Measurements from ENCODE around the gene SV2B. TPM values are rescaled to one million over a fixed set of nuclear protein-coding genes. Genes with fewer than 3 reads are reported as not detected.

The SV2B gene
- total RNA-seq, 1 experiment from 2014 or later: 1.4 TPM

- no peak for TF ChIP-seq MXD4 (CRISPR knock-in tag; IDR thresholded peaks at IDR 0.05; ENCODE audit: borderline replicate concordance)
- H3K4me3 Mint-ChIP-seq: no peak overlapping the region
Observed at GRCh38 chr15:91222052-91222451, 122.0 kb downstream of the SV2B start.

DNA sequence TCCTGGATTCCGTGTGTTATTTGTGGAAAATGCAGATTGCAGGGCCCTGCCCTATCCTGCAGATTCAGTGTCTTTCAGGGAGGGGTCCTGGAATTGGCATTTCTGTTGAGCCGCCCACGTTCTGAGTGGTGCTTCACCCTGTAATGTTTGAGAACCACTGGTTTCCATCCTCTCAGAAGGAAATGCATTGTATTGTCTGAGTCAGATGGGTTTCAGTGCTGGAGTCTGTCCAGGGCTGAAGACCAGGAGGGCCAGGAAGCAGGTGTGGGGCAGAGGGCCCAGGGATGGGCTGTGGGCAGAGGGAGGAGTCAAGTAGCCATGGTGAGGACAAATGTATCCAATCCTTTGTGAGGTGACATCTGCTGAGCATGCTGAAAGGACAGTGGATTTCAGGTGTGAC, 123.8 kb downstream of the SV2B start:
- ChIA-PET POLR2A (no interaction called here), CTCF (interaction anchor here (0.9 to 1.3 kb wide), 6 partner anchors 12 to 266 kb away, joined by 3 to 18 read pairs (median 4); partner anchors contain the start of gene SV2B)
- H3K4me3 Mint-ChIP-seq: no peak overlapping the region
- no peaks in the 10 kb centered on the region for H3K27me3 Mint-ChIP-seq (ENCODE audit: low read depth)
- DNase-seq (ENCODE audit: low spot score) (no peak), ATAC-seq (no peak)
- H3K4me1 Mint-ChIP-seq: peaks cover 16% of the 10 kb centered on the region
- H3K9me3 Mint-ChIP-seq: no peaks in the 10 kb centered on the region
- TF ChIP-seq CREM (CRISPR knock-in tag; IDR thresholded peaks at IDR 0.05) (no peak), MXD4 (CRISPR knock-in tag; IDR thresholded peaks at IDR 0.05; ENCODE audit: borderline replicate concordance) (no peak), ZNF121 (CRISPR knock-in tag; IDR thresholded peaks at IDR 0.05) (no peak), MYBL2 (CRISPR knock-in tag; IDR thresholded peaks at IDR 0.05) (no peak), EMX1 (CRISPR knock-in tag; IDR thresholded peaks at IDR 0.05) (no peak), MLX (CRISPR knock-in tag; IDR thresholded peaks at IDR 0.05) (no peak), ATF1 (CRISPR knock-in tag; IDR thresholded peaks at IDR 0.05) (no peak), RELA (CRISPR knock-in tag; IDR thresholded peaks at IDR 0.05; ENCODE audit: borderline replicate concordance) (no peak), ETV6 (CRISPR knock-in tag; IDR thresholded peaks at IDR 0.05) (no peak), OVOL2 (CRISPR knock-in tag; IDR thresholded peaks at IDR 0.05; ENCODE audit: borderline replicate concordance) (no peak), FOXJ3 (CRISPR knock-in tag; IDR thresholded peaks at IDR 0.05; ENCODE audit: borderline replicate concordance) (no peak), SOX15 (CRISPR knock-in tag; IDR thresholded peaks at IDR 0.05) (no peak)
- TF ChIP-seq, protein P1, sequence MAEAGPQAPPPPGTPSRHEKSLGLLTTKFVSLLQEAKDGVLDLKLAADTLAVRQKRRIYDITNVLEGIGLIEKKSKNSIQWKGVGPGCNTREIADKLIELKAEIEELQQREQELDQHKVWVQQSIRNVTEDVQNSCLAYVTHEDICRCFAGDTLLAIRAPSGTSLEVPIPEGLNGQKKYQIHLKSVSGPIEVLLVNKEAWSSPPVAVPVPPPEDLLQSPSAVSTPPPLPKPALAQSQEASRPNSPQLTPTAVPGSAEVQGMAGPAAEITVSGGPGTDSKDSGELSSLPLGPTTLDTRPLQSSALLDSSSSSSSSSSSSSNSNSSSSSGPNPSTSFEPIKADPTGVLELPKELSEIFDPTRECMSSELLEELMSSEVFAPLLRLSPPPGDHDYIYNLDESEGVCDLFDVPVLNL (CRISPR knock-in tag; IDR thresholded peaks at IDR 0.05; ENCODE audit: borderline replicate concordance, low read depth): no peak
- TF ChIP-seq, protein P2, sequence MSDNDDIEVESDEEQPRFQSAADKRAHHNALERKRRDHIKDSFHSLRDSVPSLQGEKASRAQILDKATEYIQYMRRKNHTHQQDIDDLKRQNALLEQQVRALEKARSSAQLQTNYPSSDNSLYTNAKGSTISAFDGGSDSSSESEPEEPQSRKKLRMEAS (CRISPR knock-in tag; IDR thresholded peaks at IDR 0.05): no peak
- TF ChIP-seq, protein P3, sequence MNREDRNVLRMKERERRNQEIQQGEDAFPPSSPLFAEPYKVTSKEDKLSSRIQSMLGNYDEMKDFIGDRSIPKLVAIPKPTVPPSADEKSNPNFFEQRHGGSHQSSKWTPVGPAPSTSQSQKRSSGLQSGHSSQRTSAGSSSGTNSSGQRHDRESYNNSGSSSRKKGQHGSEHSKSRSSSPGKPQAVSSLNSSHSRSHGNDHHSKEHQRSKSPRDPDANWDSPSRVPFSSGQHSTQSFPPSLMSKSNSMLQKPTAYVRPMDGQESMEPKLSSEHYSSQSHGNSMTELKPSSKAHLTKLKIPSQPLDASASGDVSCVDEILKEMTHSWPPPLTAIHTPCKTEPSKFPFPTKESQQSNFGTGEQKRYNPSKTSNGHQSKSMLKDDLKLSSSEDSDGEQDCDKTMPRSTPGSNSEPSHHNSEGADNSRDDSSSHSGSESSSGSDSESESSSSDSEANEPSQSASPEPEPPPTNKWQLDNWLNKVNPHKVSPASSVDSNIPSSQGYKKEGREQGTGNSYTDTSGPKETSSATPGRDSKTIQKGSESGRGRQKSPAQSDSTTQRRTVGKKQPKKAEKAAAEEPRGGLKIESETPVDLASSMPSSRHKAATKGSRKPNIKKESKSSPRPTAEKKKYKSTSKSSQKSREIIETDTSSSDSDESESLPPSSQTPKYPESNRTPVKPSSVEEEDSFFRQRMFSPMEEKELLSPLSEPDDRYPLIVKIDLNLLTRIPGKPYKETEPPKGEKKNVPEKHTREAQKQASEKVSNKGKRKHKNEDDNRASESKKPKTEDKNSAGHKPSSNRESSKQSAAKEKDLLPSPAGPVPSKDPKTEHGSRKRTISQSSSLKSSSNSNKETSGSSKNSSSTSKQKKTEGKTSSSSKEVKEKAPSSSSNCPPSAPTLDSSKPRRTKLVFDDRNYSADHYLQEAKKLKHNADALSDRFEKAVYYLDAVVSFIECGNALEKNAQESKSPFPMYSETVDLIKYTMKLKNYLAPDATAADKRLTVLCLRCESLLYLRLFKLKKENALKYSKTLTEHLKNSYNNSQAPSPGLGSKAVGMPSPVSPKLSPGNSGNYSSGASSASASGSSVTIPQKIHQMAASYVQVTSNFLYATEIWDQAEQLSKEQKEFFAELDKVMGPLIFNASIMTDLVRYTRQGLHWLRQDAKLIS (CRISPR knock-in tag; IDR thresholded peaks at IDR 0.05; ENCODE audit: borderline replicate concordance): no peak
- H3K36me3 Mint-ChIP-seq: no peaks in the 10 kb centered on the region
- H3K27ac Mint-ChIP-seq: no peak overlapping the region

More at GRCh38 chr15:91222052-91222451, 122.0 kb downstream of the SV2B start:
- no peak overlapping the region for H3K27ac Mint-ChIP-seq
- DNase-seq (ENCODE audit: low spot score) (no peak), ATAC-seq (no peak)
- H3K4me1 Mint-ChIP-seq: peaks cover 12% of the 10 kb centered on the region
- POLR2A ChIA-PET: no interaction called here
- CTCF ChIA-PET: interaction anchor here (1.5 kb wide), 1 partner anchor 47 kb away, joined by 3 read pairs; no protein-coding TSS in a partner anchor
- no peaks in the 10 kb centered on the region for H3K36me3 Mint-ChIP-seq
- H3K27me3 Mint-ChIP-seq (ENCODE audit: low read depth): no peaks in the 10 kb centered on the region
- H3K9me3 Mint-ChIP-seq: no peaks in the 10 kb centered on the region

DNA sequence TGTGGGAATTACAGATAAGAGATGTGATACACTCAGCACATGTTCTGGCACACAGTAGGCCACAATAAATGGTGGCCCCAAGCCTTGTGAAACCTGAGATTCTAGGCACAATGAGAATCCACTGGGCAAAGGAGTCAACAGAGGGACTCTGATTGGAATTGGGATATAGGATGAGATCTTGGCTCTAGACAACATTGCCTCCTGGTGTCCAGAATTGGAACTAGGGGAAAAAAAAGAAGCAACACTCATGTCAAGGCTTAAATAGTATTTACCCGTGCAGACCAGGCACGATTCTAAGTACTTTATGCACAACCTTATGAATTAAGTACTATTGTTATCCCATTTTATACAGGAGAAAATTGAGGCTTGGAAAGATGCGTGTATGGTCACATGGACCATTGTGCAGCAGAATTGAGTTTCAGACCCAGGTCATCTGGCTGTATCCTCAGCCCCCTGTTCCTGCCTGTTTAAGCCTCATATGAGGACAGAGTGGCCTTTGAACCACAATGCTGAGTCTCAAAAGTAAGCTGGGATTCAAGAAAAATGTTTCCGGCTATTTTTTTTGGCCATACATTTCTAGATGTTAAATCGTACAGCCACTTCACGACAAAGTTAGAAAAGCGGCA, 124.8 kb downstream of the SV2B start:
- no peak for DNase-seq (ENCODE audit: low spot score)
- Mint-ChIP-seq H3K4me3 (no peak overlapping the region), H3K9me3 (no peaks in the 10 kb centered on the region), H3K27me3 (ENCODE audit: low read depth) (no peaks in the 10 kb centered on the region), H3K36me3 (no peaks in the 10 kb centered on the region), H3K27ac (no peak overlapping the region), H3K4me1 (peaks cover 16% of the 10 kb centered on the region)
- POLR2A ChIA-PET: no interaction called here
- CTCF ChIA-PET: interaction anchor here (0.9 to 1.3 kb wide), 8 partner anchors 11 to 267 kb away, joined by 3 to 18 read pairs (median 4); partner anchors contain the start of gene SV2B
- no peak for TF ChIP-seq ZBTB21 (CRISPR knock-in tag; IDR thresholded peaks at IDR 0.05; ENCODE audit: borderline replicate concordance)
- TF ChIP-seq CTCF (IDR thresholded peaks at IDR 0.05): peak; percentile 68
- peak; percentile 89 for ATAC-seq

Data from WTC11 (cell line).